OCI-LY7 (cell line): ENCODE results near the gene LEO1.

Source experiments
- EZH2phosphoT487 ChIP-seq: fragments of 200-600 bp; sonication (generic); IDR thresholded peaks from 2 replicates; pipeline ENCODE4 v1.6.1; 2018; ENCODE audit warnings: low read depth, borderline replicate concordance, mild to moderate bottlenecking, mixed run types, antibody characterized with exemption, low read length, moderate library complexity, mixed read lengths
- TF ChIP-seq, protein P1 (sequence below): fragments of 200-600 bp; sonication (generic); conservative IDR thresholded peaks from 2 replicates; pipeline ENCODE4 v1.5.1; 2014; ENCODE audit warnings: mild to moderate bottlenecking, antibody characterized with exemption, low read length, moderate library complexity, mixed read lengths

- TF ChIP-seq, protein P1, sequence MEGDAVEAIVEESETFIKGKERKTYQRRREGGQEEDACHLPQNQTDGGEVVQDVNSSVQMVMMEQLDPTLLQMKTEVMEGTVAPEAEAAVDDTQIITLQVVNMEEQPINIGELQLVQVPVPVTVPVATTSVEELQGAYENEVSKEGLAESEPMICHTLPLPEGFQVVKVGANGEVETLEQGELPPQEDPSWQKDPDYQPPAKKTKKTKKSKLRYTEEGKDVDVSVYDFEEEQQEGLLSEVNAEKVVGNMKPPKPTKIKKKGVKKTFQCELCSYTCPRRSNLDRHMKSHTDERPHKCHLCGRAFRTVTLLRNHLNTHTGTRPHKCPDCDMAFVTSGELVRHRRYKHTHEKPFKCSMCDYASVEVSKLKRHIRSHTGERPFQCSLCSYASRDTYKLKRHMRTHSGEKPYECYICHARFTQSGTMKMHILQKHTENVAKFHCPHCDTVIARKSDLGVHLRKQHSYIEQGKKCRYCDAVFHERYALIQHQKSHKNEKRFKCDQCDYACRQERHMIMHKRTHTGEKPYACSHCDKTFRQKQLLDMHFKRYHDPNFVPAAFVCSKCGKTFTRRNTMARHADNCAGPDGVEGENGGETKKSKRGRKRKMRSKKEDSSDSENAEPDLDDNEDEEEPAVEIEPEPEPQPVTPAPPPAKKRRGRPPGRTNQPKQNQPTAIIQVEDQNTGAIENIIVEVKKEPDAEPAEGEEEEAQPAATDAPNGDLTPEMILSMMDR: no peak
- no peak for TF ChIP-seq EZH2phosphoT487
Observed at GRCh38 chr15:51992953-51993352, 21.4 kb upstream of the LEO1 start.
